Hepatocyte (in vitro differentiated cells): ENCODE results near the gene DHTKD1. TPM values are rescaled to one million over a fixed set of nuclear protein-coding genes. Genes with fewer than 3 reads are reported as not detected.

Experiments used
- DNase-seq: peaks from one replicate; pipeline ENCODE4 v3.0.0-alpha.2; 2016; ENCODE audit warnings: low spot score
- H2AFZ ChIP-seq: fragments of 200-600 bp; sonication (generic); 2 replicates; pipeline ENCODE4 v1.6.0; 2016; ENCODE audit warnings: antibody characterized with exemption, mild to moderate bottlenecking
- H3K27ac ChIP-seq: fragments of 200-600 bp; sonication (generic); 2 replicates; pipeline ENCODE4 v1.5.1; 2016; ENCODE audit warnings: mild to moderate bottlenecking
- H3K27me3 ChIP-seq: fragments of 200-600 bp; sonication (generic); 2 replicates; pipeline ENCODE4 v1.6.1; 2016
- H3K36me3 ChIP-seq: fragments of 200-600 bp; sonication (generic); replicated peaks from 2 replicates; pipeline ENCODE4 v1.5.1; 2016; ENCODE audit warnings: low read depth; ENCODE audit not compliant: insufficient read depth
- H3K4me1 ChIP-seq: fragments of 200-600 bp; sonication (generic); 2 replicates; pipeline ENCODE4 v1.5.1; 2016; ENCODE audit warnings: mild to moderate bottlenecking, moderate library complexity; ENCODE audit not compliant: insufficient read depth
- H3K4me2 ChIP-seq: fragments of 200-600 bp; sonication (generic); 2 replicates; pipeline ENCODE4 v1.6.0; 2016
- H3K4me3 ChIP-seq: fragments of 200-600 bp; sonication (generic); 2 replicates; pipeline ENCODE4 v1.5.1; 2016; ENCODE audit warnings: mild to moderate bottlenecking
- H3K79me2 ChIP-seq: fragments of 200-600 bp; sonication (generic); 2 replicates; pipeline ENCODE4 v1.6.0; 2017; ENCODE audit warnings: mild to moderate bottlenecking
- H3K9me2 ChIP-seq: fragments of 200-600 bp; sonication (generic); replicated peaks from 2 replicates; pipeline ENCODE4 v1.6.0; 2017; ENCODE audit warnings: mild to moderate bottlenecking; ENCODE audit not compliant: insufficient read depth
- H3K9me3 ChIP-seq: fragments of 200-600 bp; sonication (generic); 2 replicates; pipeline ENCODE4 v1.5.1; 2016; ENCODE audit warnings: low read depth, mild to moderate bottlenecking
- H4K20me1 ChIP-seq: fragments of 200-600 bp; sonication (generic); 2 replicates; pipeline ENCODE4 v1.6.0; 2016; ENCODE audit warnings: mild to moderate bottlenecking; ENCODE audit not compliant: insufficient read depth, poor library complexity, severe bottlenecking
- CTCF ChIP-seq: fragments of 200-600 bp; sonication (generic); IDR thresholded peaks from 2 replicates; pipeline ENCODE4 v1.5.1; 2016; ENCODE audit warnings: antibody characterized with exemption, mild to moderate bottlenecking; ENCODE audit not compliant: poor library complexity
- EZH2 ChIP-seq: fragments of 200-600 bp; sonication (generic); IDR thresholded peaks from 2 replicates; pipeline ENCODE4 v1.6.1; 2016; ENCODE audit warnings: antibody characterized with exemption, mild to moderate bottlenecking, borderline replicate concordance
- EZH2phosphoT487 ChIP-seq: fragments of 200-600 bp; sonication (generic); IDR thresholded peaks from one replicate; pipeline ENCODE4 v1.6.1; 2018; ENCODE audit warnings: antibody characterized with exemption, mild to moderate bottlenecking, low read depth, moderate library complexity; ENCODE audit not compliant: unreplicated experiment, severe bottlenecking
- WGBS: methylation state at CpG from one replicate; pipeline ENCODE4 v1.1.6; 2016; ENCODE audit warnings: low lambda C conversion rate; ENCODE audit errors: missing lambda C conversion rate; 5-methylcytosine and 5-hydroxymethylcytosine counted together
- polyA plus RNA-seq: library from polyadenylated mRNA; unstranded; fragments of >200 nt; fragmentation: Nextera tagmentation; extraction: Ambion mirVana; gene quantifications from 2 replicates; pipeline ENCODE4 v1.2.1, GENCODE V29; 2016
- total RNA-seq: library from RNA; depleted of rRNA; stranded (reverse); fragments of >200 nt; gene quantifications from 2 replicates; pipeline ENCODE4 v1.2.3, GENCODE V29; 2014

The DHTKD1 gene
- total and polyA plus RNA-seq, 2 experiments from 2014 or later = 22.8 to 23.8 TPM

- H3K4me2 ChIP-seq = no peak overlapping the region
- peaks cover 7% of the 10 kb centered on the region for H3K36me3 ChIP-seq
- WGBS = 93% methylated on average over 4 of the region's 4 CpGs
- no peak for DNase-seq
- TF ChIP-seq EZH2 (no peak), EZH2phosphoT487 (no peak), CTCF (no peak)
- peaks cover 4% of the 10 kb centered on the region for H4K20me1 ChIP-seq
- no peaks in the 10 kb centered on the region for H3K9me2 ChIP-seq
- no peak overlapping the region for H3K4me3 ChIP-seq
- no peaks in the 10 kb centered on the region for H3K9me3 ChIP-seq
- H3K4me1 ChIP-seq = no peaks in the 10 kb centered on the region
- H2AFZ ChIP-seq = no peak overlapping the region
- H3K79me2 ChIP-seq = peaks cover 74% of the 10 kb centered on the region
- H3K27me3 ChIP-seq = no peaks in the 10 kb centered on the region
- H3K27ac ChIP-seq = no peak overlapping the region
Measured at GRCh38 chr10:12031404-12031803, 37.4 kb upstream of the DHTKD1 start.

- H3K9me2 ChIP-seq = no peaks in the 10 kb centered on the region
- H3K36me3 ChIP-seq = no peaks in the 10 kb centered on the region
- H3K27ac ChIP-seq = no peak overlapping the region
- no peak overlapping the region for H3K4me2 ChIP-seq
- no peak overlapping the region for H3K4me3 ChIP-seq
- H2AFZ ChIP-seq = no peak overlapping the region
- peaks cover 10% of the 10 kb centered on the region for H3K4me1 ChIP-seq
- no peaks in the 10 kb centered on the region for H3K27me3 ChIP-seq
- WGBS = 94% methylated on average over 3 of the region's 3 CpGs
- H3K9me3 ChIP-seq = no peaks in the 10 kb centered on the region
- TF ChIP-seq EZH2 = no peak
- TF ChIP-seq CTCF = no peak
- no peak for TF ChIP-seq EZH2phosphoT487
- no peak for DNase-seq
- H4K20me1 ChIP-seq = peaks cover 13% of the 10 kb centered on the region
- H3K79me2 ChIP-seq = peaks cover 86% of the 10 kb centered on the region
Measured at GRCh38 chr10:12036073-12036655, 32.6 kb upstream of the DHTKD1 start.

GRCh38 chr10:12041766-12042408 is 26.9 kb upstream of the DHTKD1 start:
- Histone ChIP-seq H3K4me1 (peaks cover 13% of the 10 kb centered on the region), H3K4me2 (peak overlapping the region; percentile 81), H3K9me3 (no peaks in the 10 kb centered on the region), H4K20me1 (peaks cover 11% of the 10 kb centered on the region), H2AFZ (peak overlapping the region; percentile 94), H3K27ac (peak overlapping the region; percentile 98), H3K36me3 (no peaks in the 10 kb centered on the region), H3K4me3 (peak overlapping the region; percentile 96), H3K9me2 (no peaks in the 10 kb centered on the region), H3K27me3 (no peaks in the 10 kb centered on the region), H3K79me2 (peaks cover 56% of the 10 kb centered on the region)
- DNase-seq = peak; percentile 56
- 3% methylated on average over 13 of the region's 26 CpGs for WGBS
- TF ChIP-seq EZH2phosphoT487 = no peak

GRCh38 chr10:12042409-12042796 is 26.4 kb upstream of the DHTKD1 start:
- peaks cover 11% of the 10 kb centered on the region for H4K20me1 ChIP-seq
- no peaks in the 10 kb centered on the region for H3K9me3 ChIP-seq
- no peaks in the 10 kb centered on the region for H3K36me3 ChIP-seq
- 1% methylated on average over 14 of the region's 31 CpGs for WGBS
- no peaks in the 10 kb centered on the region for H3K9me2 ChIP-seq
- H3K4me3 ChIP-seq = peak overlapping the region; percentile 96
- peaks cover 13% of the 10 kb centered on the region for H3K4me1 ChIP-seq
- DNase-seq = peak; percentile 59
- no peak for TF ChIP-seq EZH2
- TF ChIP-seq EZH2phosphoT487 = no peak
- no peak for TF ChIP-seq CTCF
- H3K79me2 ChIP-seq = peaks cover 51% of the 10 kb centered on the region
- no peaks in the 10 kb centered on the region for H3K27me3 ChIP-seq
- H2AFZ ChIP-seq = peak overlapping the region; percentile 94
- H3K27ac ChIP-seq = peak overlapping the region; percentile 98
- H3K4me2 ChIP-seq = peak overlapping the region; percentile 81
